Neural cell (in vitro differentiated cells): Measurements from ENCODE around the gene CSNK1E. TPM values are rescaled to one million over a fixed set of nuclear protein-coding genes. Genes with fewer than 3 reads are reported as not detected.

Source experiments
- H2AFZ ChIP-seq: fragments of 200-600, 300-800 bp; sonication (generic), shearing (Covaris generic); 2 replicates; pipeline ENCODE4 v1.6.0; 2014; ENCODE audit warnings: low read depth, mild to moderate bottlenecking, antibody characterized with exemption, low read length, moderate library complexity
- H3F3A ChIP-seq: fragments of 200-600 bp; shearing (Covaris generic); 2 replicates; pipeline ENCODE4 v1.6.1; 2016; ENCODE audit warnings: mild to moderate bottlenecking, moderate library complexity, mixed read lengths, antibody characterized with exemption, low read length; ENCODE audit not compliant: insufficient read depth, poor library complexity, severe bottlenecking
- H3K27ac ChIP-seq: fragments of 200-600, 300-800 bp; sonication (generic), shearing (Covaris generic); 2 replicates; pipeline ENCODE4 v1.5.1; 2014; ENCODE audit warnings: mild to moderate bottlenecking, low read length, moderate library complexity
- H3K27me3 ChIP-seq: fragments of 300-800, 200-600 bp; sonication (generic), shearing (Covaris generic); 2 replicates; pipeline ENCODE4 v1.6.0; 2014; ENCODE audit warnings: mild to moderate bottlenecking, low read depth, low read length, moderate library complexity; ENCODE audit not compliant: insufficient read depth
- H3K36me3 ChIP-seq: fragments of 300-800, 200-600 bp; sonication (generic), shearing (Covaris generic); 2 replicates; pipeline ENCODE4 v1.5.1; 2014; ENCODE audit warnings: mild to moderate bottlenecking, antibody characterized with exemption, low read length, moderate library complexity; ENCODE audit not compliant: insufficient read depth
- H3K4me2 ChIP-seq: fragments of 300-800, 200-600 bp; sonication (generic), shearing (Covaris generic); 2 replicates; pipeline ENCODE4 v1.6.0; 2014; ENCODE audit warnings: mild to moderate bottlenecking, low read length
- H3K4me3 ChIP-seq: fragments of 300-800, 200-600 bp; sonication (generic), shearing (Covaris generic); 2 replicates; pipeline ENCODE4 v1.5.1; 2014; ENCODE audit warnings: mild to moderate bottlenecking, low read length, moderate library complexity
- H3K79me2 ChIP-seq: fragments of 200-600 bp; shearing (Covaris generic); replicated peaks from 2 replicates; pipeline ENCODE4 v1.6.0; 2014; ENCODE audit warnings: mild to moderate bottlenecking, low read length, moderate library complexity; ENCODE audit not compliant: insufficient read depth
- H3K9ac ChIP-seq: fragments of 300-800, 200-600 bp; sonication (generic), shearing (Covaris generic); 2 replicates; pipeline ENCODE4 v1.6.1; 2016; ENCODE audit warnings: mild to moderate bottlenecking, low read length, mixed read lengths
- H3K9me2 ChIP-seq: fragments of 200-600 bp; shearing (Covaris generic); 2 replicates; pipeline ENCODE4 v1.6.1; 2016; ENCODE audit warnings: mild to moderate bottlenecking, low read length, mixed read lengths; ENCODE audit not compliant: insufficient read depth
- H3K9me3 ChIP-seq: fragments of 200-600, 300-800 bp; sonication (generic), shearing (Covaris generic); 2 replicates; pipeline ENCODE4 v1.6.1; 2016; ENCODE audit warnings: mild to moderate bottlenecking, mixed run types, low read length, moderate library complexity, mixed read lengths
- H4K20me1 ChIP-seq: fragments of 200-600 bp; shearing (Covaris generic); 2 replicates; pipeline ENCODE4 v1.6.1; 2016; ENCODE audit warnings: mild to moderate bottlenecking, mixed run types; ENCODE audit not compliant: insufficient read depth
- CTCF ChIP-seq: fragments of 450-650 bp; IDR thresholded peaks from 2 replicates; pipeline ENCODE4 v1.5.1; 2014; ENCODE audit warnings: antibody characterized with exemption, mild to moderate bottlenecking, moderate library complexity; ENCODE audit not compliant: poor library complexity, severe bottlenecking
- EP300 ChIP-seq: fragments of 450-650 bp; conservative IDR thresholded peaks from 2 replicates; pipeline ENCODE4 v1.6.1; 2014; ENCODE audit warnings: antibody characterized with exemption, mild to moderate bottlenecking, moderate library complexity; ENCODE audit not compliant: poor library complexity, severe bottlenecking
- EZH2 ChIP-seq: fragments of 200-600, 300-800 bp; shearing (Covaris generic), sonication (generic); IDR thresholded peaks from 2 replicates; pipeline ENCODE4 v1.6.1; 2014; ENCODE audit warnings: antibody characterized with exemption, low read length, borderline replicate concordance, mild to moderate bottlenecking; ENCODE audit not compliant: insufficient read depth, poor library complexity, severe bottlenecking
- POLR2AphosphoS5 ChIP-seq: IDR thresholded peaks from 2 replicates; pipeline ENCODE4 v1.6.1; 2012
- RAD21 ChIP-seq: fragments of 450-650 bp; conservative IDR thresholded peaks from 2 replicates; pipeline ENCODE4 v1.6.1; 2014; ENCODE audit warnings: antibody characterized with exemption, mild to moderate bottlenecking, moderate library complexity
- REST ChIP-seq: IDR thresholded peaks from 2 replicates; pipeline ENCODE4 v1.6.1; 2012; ENCODE audit warnings: borderline replicate concordance
- SMC3 ChIP-seq: fragments of 450-650 bp; conservative IDR thresholded peaks from 2 replicates; pipeline ENCODE4 v1.6.1; 2014; ENCODE audit warnings: antibody characterized with exemption, mild to moderate bottlenecking, moderate library complexity; ENCODE audit not compliant: poor library complexity
- TAF1 ChIP-seq: IDR thresholded peaks from 2 replicates; pipeline ENCODE4 v1.6.1; 2012; ENCODE audit warnings: low read depth
- polyA plus RNA-seq: library from polyadenylated mRNA; depleted of rRNA; stranded (reverse); fragments of >200 nt; gene quantifications from 2 replicates; pipeline ENCODE4 v1.2.3, GENCODE V29; 2014

CSNK1E gene
- polyA plus RNA-seq, 1 donor from 2014 or later = 230 TPM

- no peak overlapping the region for H2AFZ ChIP-seq
- H4K20me1 ChIP-seq = no peaks in the 10 kb centered on the region
- peaks cover 8% of the 10 kb centered on the region for H3K36me3 ChIP-seq
- no peaks in the 10 kb centered on the region for H3K9me2 ChIP-seq
- H3F3A ChIP-seq = no peaks in the 10 kb centered on the region
- H3K4me3 ChIP-seq = no peak overlapping the region
- H3K4me2 ChIP-seq = no peak overlapping the region
- H3K9me3 ChIP-seq = no peaks in the 10 kb centered on the region
- H3K27me3 ChIP-seq = no peaks in the 10 kb centered on the region
- peak; percentile 26 for TF ChIP-seq POLR2AphosphoS5
- no peak for TF ChIP-seq TAF1
- H3K9ac ChIP-seq = no peak overlapping the region
- H3K79me2 ChIP-seq = no peaks in the 10 kb centered on the region
- H3K27ac ChIP-seq = no peak overlapping the region
Measured at GRCh38 chr22:38289583-38290082, 27.6 kb downstream of the CSNK1E start.

- no peak overlapping the region for H3K27ac ChIP-seq
- no peak overlapping the region for H3K9ac ChIP-seq
Measured at GRCh38 chr22:38286915-38287669, 30.1 kb downstream of the CSNK1E start.

GRCh38 chr22:38285018-38285417 is 32.2 kb downstream of the CSNK1E start:
- H3K36me3 ChIP-seq = no peaks in the 10 kb centered on the region

More at GRCh38 chr22:38286915-38287669, 30.1 kb downstream of the CSNK1E start:
- Histone ChIP-seq H3K9me3 (no peaks in the 10 kb centered on the region), H3K79me2 (no peaks in the 10 kb centered on the region), H2AFZ (no peak overlapping the region), H3F3A (no peaks in the 10 kb centered on the region), H3K36me3 (no peaks in the 10 kb centered on the region), H3K4me3 (no peak overlapping the region), H4K20me1 (no peaks in the 10 kb centered on the region), H3K4me2 (no peak overlapping the region), H3K9me2 (no peaks in the 10 kb centered on the region), H3K27me3 (no peaks in the 10 kb centered on the region)
- TF ChIP-seq SMC3 (no peak), EP300 (no peak)

More at GRCh38 chr22:38285018-38285417, 32.2 kb downstream of the CSNK1E start:
- no peaks in the 10 kb centered on the region for H4K20me1 ChIP-seq
- no peak overlapping the region for H3K9ac ChIP-seq
- no peaks in the 10 kb centered on the region for H3K9me3 ChIP-seq
- no peak overlapping the region for H3K4me3 ChIP-seq
- TF ChIP-seq EZH2 = no peak
- no peak for TF ChIP-seq TAF1
- TF ChIP-seq REST = no peak
- TF ChIP-seq RAD21 = no peak
- TF ChIP-seq CTCF = no peak
- TF ChIP-seq SMC3 = no peak
- H2AFZ ChIP-seq = no peak overlapping the region
- no peaks in the 10 kb centered on the region for H3F3A ChIP-seq
- H3K27me3 ChIP-seq = no peaks in the 10 kb centered on the region
- H3K27ac ChIP-seq = no peak overlapping the region
- no peak overlapping the region for H3K4me2 ChIP-seq
- H3K9me2 ChIP-seq = no peaks in the 10 kb centered on the region
- no peaks in the 10 kb centered on the region for H3K79me2 ChIP-seq
